Smooth muscle cell (in vitro differentiated cells): ENCODE data around the gene KCNJ5. TPM values are rescaled to one million over a fixed set of nuclear protein-coding genes. Genes with fewer than 3 reads are reported as not detected.

Experiments
- DNase-seq: peaks from one replicate; lab custom pipeline; 2025; ENCODE audit not compliant: unreplicated experiment; lab: John Stamatoyannopoulos, UW
- H2AFZ ChIP-seq: fragments of 200-600 bp; sonication (generic); 2 replicates; pipeline ENCODE4 v1.6.0; 2016; ENCODE audit warnings: antibody characterized with exemption, low read depth, mild to moderate bottlenecking
- H3F3A ChIP-seq: fragments of 200-600 bp; sonication (generic); 2 replicates; pipeline ENCODE4 v1.6.0; 2017; ENCODE audit warnings: antibody characterized with exemption, low read depth
- H3K27ac ChIP-seq: fragments of 200-600 bp; sonication (generic); 2 replicates; pipeline ENCODE4 v1.5.1; 2016; ENCODE audit warnings: low read depth, mild to moderate bottlenecking
- H3K27me3 ChIP-seq: fragments of 200-600 bp; sonication (generic); 2 replicates; pipeline ENCODE4 v1.6.1; 2016; ENCODE audit warnings: low read depth, mild to moderate bottlenecking
- H3K36me3 ChIP-seq: fragments of 200-600 bp; sonication (generic); 2 replicates; pipeline ENCODE4 v1.5.1; 2016; ENCODE audit warnings: low read depth
- H3K4me1 ChIP-seq: fragments of 200-600 bp; sonication (generic); 2 replicates; pipeline ENCODE4 v1.5.1; 2016; ENCODE audit warnings: low read depth
- H3K4me2 ChIP-seq: fragments of 200-600 bp; sonication (generic); 2 replicates; pipeline ENCODE4 v1.6.0; 2016; ENCODE audit warnings: mild to moderate bottlenecking
- H3K4me3 ChIP-seq: fragments of 200-600 bp; sonication (generic); 2 replicates; pipeline ENCODE4 v1.5.1; 2016; ENCODE audit warnings: mild to moderate bottlenecking
- H3K79me2 ChIP-seq: fragments of 200-600 bp; sonication (generic); 2 replicates; pipeline ENCODE4 v1.6.0; 2016; ENCODE audit warnings: low read depth, mild to moderate bottlenecking
- H3K9ac ChIP-seq: fragments of 200-600 bp; sonication (generic); 2 replicates; pipeline ENCODE4 v1.6.0; 2016; ENCODE audit warnings: low read depth
- H3K9me3 ChIP-seq: fragments of 200-600 bp; sonication (generic); replicated peaks from 2 replicates; pipeline ENCODE4 v1.5.1; 2016; ENCODE audit warnings: low read depth
- H4K20me1 ChIP-seq: fragments of 200-600 bp; sonication (generic); 2 replicates; pipeline ENCODE4 v1.6.0; 2016; ENCODE audit warnings: low read depth
- WGBS: methylation state at CpG from one replicate; pipeline ENCODE4 v1.1.7; 2016; ENCODE audit warnings: low lambda C conversion rate; 5-methylcytosine and 5-hydroxymethylcytosine counted together
- polyA plus RNA-seq: library from polyadenylated mRNA; unstranded; fragments of >200 nt; fragmentation: Nextera tagmentation; extraction: Ambion mirVana; gene quantifications from 2 replicates; pipeline ENCODE4 v1.2.1, GENCODE V29; 2016
- total RNA-seq: library from RNA; depleted of rRNA; stranded (reverse); fragments of >200 nt; gene quantifications from 2 replicates; pipeline ENCODE4 v1.2.3, GENCODE V29; 2014
- TF ChIP-seq, protein P1 (sequence below): fragments of 200-600 bp; sonication (generic); IDR thresholded peaks from 2 replicates; pipeline ENCODE4 v1.5.1; 2017; ENCODE audit warnings: borderline replicate concordance, mild to moderate bottlenecking, antibody characterized with exemption; ENCODE audit not compliant: insufficient read depth, poor library complexity, severe bottlenecking

The KCNJ5 gene
- total and polyA plus RNA-seq, 2 experiments from 2014 or later = 0.11 TPM; not detected in 1

GRCh38 chr11:128938156-128938885, 47.2 kb downstream of the KCNJ5 start:
- H3K79me2 ChIP-seq = no peaks in the 10 kb centered on the region
- no peaks in the 10 kb centered on the region for H3K9me3 ChIP-seq
- H3K4me3 ChIP-seq = no peak overlapping the region
- TF ChIP-seq, protein P1, sequence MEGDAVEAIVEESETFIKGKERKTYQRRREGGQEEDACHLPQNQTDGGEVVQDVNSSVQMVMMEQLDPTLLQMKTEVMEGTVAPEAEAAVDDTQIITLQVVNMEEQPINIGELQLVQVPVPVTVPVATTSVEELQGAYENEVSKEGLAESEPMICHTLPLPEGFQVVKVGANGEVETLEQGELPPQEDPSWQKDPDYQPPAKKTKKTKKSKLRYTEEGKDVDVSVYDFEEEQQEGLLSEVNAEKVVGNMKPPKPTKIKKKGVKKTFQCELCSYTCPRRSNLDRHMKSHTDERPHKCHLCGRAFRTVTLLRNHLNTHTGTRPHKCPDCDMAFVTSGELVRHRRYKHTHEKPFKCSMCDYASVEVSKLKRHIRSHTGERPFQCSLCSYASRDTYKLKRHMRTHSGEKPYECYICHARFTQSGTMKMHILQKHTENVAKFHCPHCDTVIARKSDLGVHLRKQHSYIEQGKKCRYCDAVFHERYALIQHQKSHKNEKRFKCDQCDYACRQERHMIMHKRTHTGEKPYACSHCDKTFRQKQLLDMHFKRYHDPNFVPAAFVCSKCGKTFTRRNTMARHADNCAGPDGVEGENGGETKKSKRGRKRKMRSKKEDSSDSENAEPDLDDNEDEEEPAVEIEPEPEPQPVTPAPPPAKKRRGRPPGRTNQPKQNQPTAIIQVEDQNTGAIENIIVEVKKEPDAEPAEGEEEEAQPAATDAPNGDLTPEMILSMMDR = no peak
- no peaks in the 10 kb centered on the region for H3K36me3 ChIP-seq
- no peaks in the 10 kb centered on the region for H4K20me1 ChIP-seq
- no peak overlapping the region for H3K27ac ChIP-seq
- H3K4me1 ChIP-seq = peaks cover 3% of the 10 kb centered on the region
- H3K9ac ChIP-seq = no peak overlapping the region
- H3K27me3 ChIP-seq = no peaks in the 10 kb centered on the region
- no peak overlapping the region for H3K4me2 ChIP-seq
- H3F3A ChIP-seq = no peaks in the 10 kb centered on the region
- WGBS = 88% methylated on average over 16 of the region's 16 CpGs
- DNase-seq = no peak
- H2AFZ ChIP-seq = no peak overlapping the region

DNA sequence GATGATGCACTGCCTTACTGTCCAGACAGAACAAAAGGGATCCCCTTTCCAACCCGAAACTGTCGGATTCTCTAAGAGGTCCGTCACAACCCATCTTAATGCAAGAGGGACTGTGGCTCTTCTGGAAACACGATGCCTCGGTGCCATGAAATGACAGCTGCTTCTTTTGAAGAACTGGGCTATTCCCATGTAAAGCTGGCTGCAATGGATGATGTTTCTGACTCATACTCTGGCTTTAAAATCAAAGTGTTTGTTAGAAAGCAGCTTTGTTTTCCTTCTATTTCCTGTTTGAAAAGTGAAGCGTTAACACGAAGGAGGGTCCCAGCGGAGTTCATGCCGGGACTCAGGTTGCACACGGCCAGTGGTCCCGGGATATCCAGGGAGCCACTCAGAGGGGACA, 48.4 kb downstream of the KCNJ5 start:
- H3K4me3 ChIP-seq = no peak overlapping the region
- H3K9me3 ChIP-seq = no peaks in the 10 kb centered on the region
- H3K79me2 ChIP-seq = no peaks in the 10 kb centered on the region
- WGBS = 84% methylated on average over 11 of the region's 11 CpGs
- H3K4me1 ChIP-seq = peaks cover 3% of the 10 kb centered on the region
- no peaks in the 10 kb centered on the region for H3K27me3 ChIP-seq
- no peaks in the 10 kb centered on the region for H4K20me1 ChIP-seq
- H3K9ac ChIP-seq = no peak overlapping the region
- no peak overlapping the region for H2AFZ ChIP-seq
- H3K27ac ChIP-seq = no peak overlapping the region
- no peaks in the 10 kb centered on the region for H3F3A ChIP-seq
- no peaks in the 10 kb centered on the region for H3K36me3 ChIP-seq
- DNase-seq = no peak
- TF ChIP-seq, protein P1 = no peak
- no peak overlapping the region for H3K4me2 ChIP-seq

- Histone ChIP-seq H3K4me1 (peaks cover 3% of the 10 kb centered on the region), H3K36me3 (no peaks in the 10 kb centered on the region), H3K27ac (no peak overlapping the region), H2AFZ (no peak overlapping the region), H3F3A (no peaks in the 10 kb centered on the region), H4K20me1 (no peaks in the 10 kb centered on the region), H3K4me3 (no peak overlapping the region), H3K79me2 (no peaks in the 10 kb centered on the region), H3K9ac (no peak overlapping the region), H3K9me3 (no peaks in the 10 kb centered on the region), H3K27me3 (no peaks in the 10 kb centered on the region), H3K4me2 (no peak overlapping the region)
- WGBS = 81% methylated on average over 5 of the region's 5 CpGs
- no peak for DNase-seq
- TF ChIP-seq, protein P1 = no peak
These were observed 49.0 kb downstream of the KCNJ5 start for GRCh38 chr11:128940156-128940555.

GRCh38 chr11:128940603-128941002, 49.4 kb downstream of the KCNJ5 start:
- 88% methylated on average over 15 of the region's 15 CpGs for WGBS
- Histone ChIP-seq H3K27me3 (no peaks in the 10 kb centered on the region), H3K9ac (no peak overlapping the region), H3K36me3 (no peaks in the 10 kb centered on the region), H3F3A (no peaks in the 10 kb centered on the region), H2AFZ (no peak overlapping the region), H3K4me1 (peaks cover 3% of the 10 kb centered on the region), H3K79me2 (no peaks in the 10 kb centered on the region), H3K27ac (no peak overlapping the region), H3K4me2 (no peak overlapping the region), H3K9me3 (no peaks in the 10 kb centered on the region), H4K20me1 (no peaks in the 10 kb centered on the region), H3K4me3 (no peak overlapping the region)
- DNase-seq = no peak
- TF ChIP-seq, protein P1 = no peak
